Measurements from ENCODE around the gene PEX7. TPM values are rescaled to one million over a fixed set of nuclear protein-coding genes. Genes with fewer than 3 reads are reported as not detected.

PEX7 gene
- total RNA-seq, 1 experiment from 2014 or later = 8.1 TPM

- no peaks in the 10 kb centered on the region for H3K79me2 ChIP-seq (ENCODE audit: insufficient read depth, low read length)
- no peaks in the 10 kb centered on the region for H3K9me3 ChIP-seq (ENCODE audit: control insufficient read depth in 1 of 2, insufficient read depth in 1 of 2, low read depth in 1 of 2, low read length in 2 of 2)
- no peak overlapping the region for H3K9ac ChIP-seq (ENCODE audit: low read length)
- no peak overlapping the region for H2AFZ ChIP-seq (ENCODE audit: low read depth, low read length, poor library complexity, severe bottlenecking)
- ATAC-seq = no peak
- no peak for DNase-seq (ENCODE audit: low read depth, low spot score)
- RAD21 ChIA-PET (ENCODE audit: low non-redundant PET in 1 of 2, low total read pairs in 2 of 2, uncharacterized antibody in 2 of 2, unreplicated experiment in 2 of 2) = no interaction called here
- intact Hi-C loops (cut with micrococcal nuclease) = no loop called here
- CTCF ChIA-PET = interaction anchor here (1.9 kb wide), 1 partner anchor 16 kb away, joined by 4 read pairs; no protein-coding TSS in a partner anchor
- H3K27me3 ChIP-seq (ENCODE audit: insufficient read depth, low read length) = no peaks in the 10 kb centered on the region
- H3K27ac ChIP-seq (ENCODE audit: low read depth, low read length) = no peak overlapping the region
- no peaks in the 10 kb centered on the region for H3K36me3 ChIP-seq (ENCODE audit: control insufficient read depth in 1 of 2, insufficient read depth in 2 of 2, low read length in 2 of 2)
- BruUV-seq (replicated peaks) = no TSS peak
- H3K4me3 ChIP-seq (replicated peaks in 1 of 2; ENCODE audit: low read depth in 1 of 2, low read length in 2 of 2) = no peak overlapping the region
- H3K4me1 ChIP-seq (ENCODE audit: control insufficient read depth in 1 of 2, insufficient read depth in 2 of 2, low read length in 2 of 2) = no peaks in the 10 kb centered on the region
- H3K9me2 ChIP-seq (ENCODE audit: insufficient read depth) = no peaks in the 10 kb centered on the region
- no peak overlapping the region for H3K4me2 ChIP-seq (ENCODE audit: low read length)
- H4K20me1 ChIP-seq (ENCODE audit: insufficient read depth) = no peaks in the 10 kb centered on the region
- POLR2A ChIA-PET = no interaction called here
- no peak for TF ChIP-seq EZH2 (IDR thresholded peaks at IDR 0.05)
- no peak for TF ChIP-seq CTCF (IDR thresholded peaks at IDR 0.05 in 2 of 3, conservative IDR thresholded peaks at IDR 0.05 in 1 of 3; ENCODE audit: borderline replicate concordance in 1 of 3, insufficient read depth in 1 of 3, low read depth in 2 of 3, low read length in 2 of 3)
- no peak for TF ChIP-seq SRF (IDR thresholded peaks at IDR 0.05; ENCODE audit: low read depth)
- no peak for TF ChIP-seq REST (IDR thresholded peaks at IDR 0.05; ENCODE audit: low read depth)
- no peak for TF ChIP-seq POLR2AphosphoS5 (IDR thresholded peaks at IDR 0.05; ENCODE audit: low read depth, low read length)
- TF ChIP-seq YY1 (IDR thresholded peaks at IDR 0.05; ENCODE audit: extremely low read depth, insufficient replicate concordance, low read depth, low read length) = no peak
- no peak for TF ChIP-seq CEBPB (IDR thresholded peaks at IDR 0.05; ENCODE audit: low read depth)
- no peak for TF ChIP-seq ELF1 (IDR thresholded peaks at IDR 0.05; ENCODE audit: borderline replicate concordance, low read depth)
- no peak for TF ChIP-seq FOSL1 (IDR thresholded peaks at IDR 0.05; ENCODE audit: low read depth)
- TF ChIP-seq ZBTB33 (IDR thresholded peaks at IDR 0.05; ENCODE audit: extremely low read depth, insufficient replicate concordance, low read length) = no peak
- TF ChIP-seq CBX3 (IDR thresholded peaks at IDR 0.05; ENCODE audit: low read depth) = no peak
- TF ChIP-seq ZNF274 (IDR thresholded peaks at IDR 0.05; ENCODE audit: low read depth, low read length) = no peak
- no peak for TF ChIP-seq MAX (IDR thresholded peaks at IDR 0.05)
- no peak for TF ChIP-seq RAD21 (IDR thresholded peaks at IDR 0.05; ENCODE audit: low read depth)
- no peak for TF ChIP-seq SP1 (IDR thresholded peaks at IDR 0.05; ENCODE audit: low read depth)
Observed at GRCh38 chr6:136862662-136863061, 40.3 kb downstream of the PEX7 start.

Measured in HCT116 (cell line).